GM18526 (cell line): ENCODE measurements around the gene CIAPIN1.

ENCODE experiments used
- POLR2A ChIP-seq: IDR thresholded peaks from 3 replicates; pipeline ENCODE4 v1.6.1; 2011; ENCODE audit not compliant: insufficient read length; ENCODE audit errors: extremely low read depth

Gene CIAPIN1

DNA sequence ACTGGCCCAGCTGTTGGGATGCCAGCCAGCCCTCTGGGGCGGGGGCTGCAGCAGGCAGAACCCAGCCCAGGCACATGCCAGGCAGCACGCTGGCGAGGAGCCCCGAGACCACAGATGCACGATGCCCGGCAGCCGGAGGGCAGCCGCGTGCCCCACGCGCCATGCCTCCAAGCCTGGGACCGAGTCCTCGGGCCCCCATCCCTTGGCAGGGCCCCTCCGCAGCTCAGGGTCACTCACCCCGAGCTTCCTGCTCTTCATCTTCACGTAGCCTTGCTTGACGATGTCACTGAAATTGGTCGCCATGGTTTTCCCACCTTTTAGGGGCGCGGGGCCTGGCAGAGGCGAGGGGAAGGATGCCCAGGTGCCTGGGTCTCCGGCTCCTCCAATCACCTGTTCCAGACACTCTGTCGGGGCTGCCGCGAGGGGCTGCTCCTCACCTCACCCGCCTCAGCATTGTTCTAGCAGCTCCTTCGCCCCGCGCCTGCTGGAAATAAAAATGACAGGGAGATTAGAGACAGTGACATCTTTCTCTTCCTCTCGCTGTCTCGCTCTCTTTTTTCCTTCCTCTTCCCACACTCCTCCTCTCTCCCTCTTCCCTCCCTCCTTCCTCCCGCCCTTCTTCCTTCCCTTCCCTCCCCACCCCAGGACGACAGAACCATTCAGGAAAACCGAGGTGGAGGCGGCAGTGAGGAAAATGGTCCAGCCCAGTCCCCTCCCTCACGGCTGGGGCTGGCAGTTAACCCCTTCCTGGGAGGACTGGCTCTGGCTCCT, 32.2 kb upstream of the CIAPIN1 start:
- TF ChIP-seq POLR2A: no peak

DNA sequence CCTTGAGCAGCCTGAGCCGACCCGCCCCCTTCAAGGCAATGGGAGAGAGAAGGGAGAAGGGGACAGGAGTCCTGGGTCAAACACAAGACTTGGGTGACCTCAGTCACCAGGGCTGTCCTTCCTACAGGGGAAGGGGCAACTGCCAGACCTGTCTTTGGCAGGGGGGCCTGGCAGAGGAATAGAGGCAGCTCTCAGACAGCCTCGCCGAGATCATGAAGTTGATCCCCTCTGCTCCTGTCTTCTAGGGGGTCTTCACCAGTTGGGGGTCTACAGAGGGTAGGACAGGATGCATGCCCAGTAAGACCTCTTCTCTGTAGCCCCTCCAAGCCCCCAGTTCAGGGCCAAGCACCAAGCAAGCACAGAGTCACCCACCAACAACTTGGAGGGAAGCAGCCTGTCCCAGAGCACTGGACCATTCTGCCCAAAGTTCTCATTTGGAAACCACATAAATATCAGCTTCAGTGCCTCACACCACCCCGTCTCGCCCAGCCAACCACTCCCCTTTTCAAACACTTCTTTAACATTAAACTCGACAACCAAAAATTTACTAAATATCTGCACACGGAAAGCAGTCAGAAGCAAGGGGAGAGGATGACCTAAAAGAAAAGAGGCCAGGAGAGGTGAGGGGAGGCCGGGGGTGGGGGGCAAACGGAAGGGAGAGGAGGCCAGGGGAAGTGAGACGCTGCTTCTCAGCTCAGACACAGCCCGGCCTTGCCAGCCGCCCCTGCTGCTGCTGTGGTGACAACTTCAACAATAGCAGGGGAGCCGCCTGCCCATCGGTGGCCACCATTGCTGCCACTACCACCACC, 31.4 kb upstream of the CIAPIN1 start:
- no peak for TF ChIP-seq POLR2A

- TF ChIP-seq POLR2A: no peak
Observed at GRCh38 chr16:57477531-57478202, 30.5 kb upstream of the CIAPIN1 start.

DNA sequence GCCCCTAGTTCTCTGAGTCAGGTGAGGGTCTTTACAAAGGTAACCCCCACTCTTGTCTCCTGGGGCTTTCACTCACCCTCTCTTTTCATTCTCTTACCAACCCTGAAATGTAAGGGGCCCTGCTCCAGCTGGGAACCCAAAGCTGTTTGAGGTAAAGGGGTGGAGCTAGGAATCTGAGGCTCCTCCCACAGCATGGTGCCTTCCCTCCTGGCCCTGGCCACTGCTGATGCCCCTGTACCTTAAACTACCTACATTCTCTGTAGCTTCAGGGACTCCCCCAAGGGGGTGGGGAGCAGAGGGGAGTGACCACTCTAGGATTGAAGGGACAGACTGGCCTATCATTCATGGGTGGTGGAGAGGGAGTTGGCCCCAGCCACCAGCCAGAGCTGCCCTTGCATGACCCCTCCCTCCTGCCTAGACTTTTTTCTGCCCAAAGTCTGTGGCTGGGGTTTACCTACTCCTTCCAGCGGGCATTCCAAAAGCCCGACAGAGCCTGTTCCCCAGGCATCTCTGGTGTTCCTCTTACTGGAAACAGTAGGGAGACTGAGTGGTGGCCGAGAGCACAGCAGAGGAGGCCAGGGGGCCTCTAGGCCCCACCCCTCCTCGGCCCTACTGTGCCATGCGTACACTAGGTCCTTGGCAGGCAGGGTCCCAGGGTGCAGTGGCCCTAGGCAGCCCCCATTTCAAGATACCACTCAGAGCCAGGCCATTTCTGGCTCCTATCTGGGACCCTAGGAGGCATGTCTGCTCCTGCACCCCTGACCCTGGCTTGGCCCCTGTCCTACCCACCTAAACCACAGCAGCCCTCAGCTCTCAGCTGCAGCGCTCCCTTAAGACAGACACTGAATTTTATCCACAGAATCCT, 29.6 kb upstream of the CIAPIN1 start:
- TF ChIP-seq POLR2A: no peak

- no peak for TF ChIP-seq POLR2A
Observed at GRCh38 chr16:57475711-57476339, 28.6 kb upstream of the CIAPIN1 start.

GRCh38 chr16:57474671-57475661, 27.8 kb upstream of the CIAPIN1 start:
- TF ChIP-seq POLR2A: no peak

GRCh38 chr16:57473906-57474305, 26.7 kb upstream of the CIAPIN1 start:
- TF ChIP-seq POLR2A: no peak

GRCh38 chr16:57473176-57473840, 26.1 kb upstream of the CIAPIN1 start:
- TF ChIP-seq POLR2A: no peak

DNA sequence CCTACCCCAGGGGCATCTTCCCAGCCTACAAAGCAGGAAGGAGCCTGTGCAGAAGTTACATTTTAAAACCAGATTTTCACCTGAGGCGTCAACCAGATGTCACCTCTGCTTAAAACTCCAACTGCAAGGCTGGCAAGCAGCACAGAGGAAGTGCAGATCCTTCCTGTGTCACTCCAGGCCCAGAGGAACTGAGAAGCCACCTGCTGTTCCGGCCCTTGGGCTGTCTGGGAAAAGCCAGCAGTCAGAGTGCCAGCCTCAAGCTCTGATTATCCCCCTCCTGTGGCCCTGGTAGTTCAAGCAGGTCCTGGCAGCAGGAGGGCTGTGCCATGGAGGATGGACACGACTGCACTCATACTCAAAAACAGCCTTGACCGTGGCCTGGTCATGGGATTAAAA, 25.5 kb upstream of the CIAPIN1 start:
- no peak for TF ChIP-seq POLR2A

DNA sequence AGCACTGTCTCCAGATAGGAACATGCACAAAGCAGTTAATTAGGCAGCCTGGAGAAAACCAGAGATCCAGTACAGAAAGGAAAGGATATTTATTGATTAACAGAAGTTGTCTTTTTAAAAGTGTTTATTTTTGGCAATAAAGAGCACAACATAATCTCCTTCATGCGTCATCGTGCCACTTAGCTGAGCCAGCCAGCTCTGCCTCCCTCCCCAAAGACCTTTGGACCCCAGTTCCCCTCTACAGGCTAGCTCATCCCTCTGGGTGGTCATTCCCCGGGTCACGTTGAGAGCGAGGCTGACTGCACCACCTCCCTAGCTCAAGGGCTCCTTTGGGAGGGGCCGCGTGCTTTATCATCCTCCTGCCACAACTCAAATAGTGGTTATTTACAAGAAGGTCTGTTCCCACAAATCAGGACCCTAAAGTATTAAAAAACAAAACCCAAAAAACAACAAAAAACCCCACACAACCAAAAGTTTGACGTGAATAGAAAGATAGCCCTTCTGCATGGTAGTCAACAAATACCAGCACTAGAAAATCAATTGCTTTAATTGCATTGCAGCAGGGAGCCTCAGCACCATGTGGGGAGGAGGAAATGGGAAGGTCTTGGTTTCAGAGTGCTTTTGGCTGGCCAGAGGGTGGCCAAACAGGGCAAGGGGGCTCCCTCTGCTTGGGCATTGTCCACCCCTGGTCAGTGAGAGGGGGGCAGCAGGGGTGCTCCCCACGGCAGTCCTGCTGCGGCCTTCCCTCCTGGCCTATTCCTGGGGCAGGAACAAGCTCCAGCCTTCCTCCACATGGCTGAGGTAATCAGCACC, 24.9 kb upstream of the CIAPIN1 start:
- TF ChIP-seq POLR2A: no peak

DNA sequence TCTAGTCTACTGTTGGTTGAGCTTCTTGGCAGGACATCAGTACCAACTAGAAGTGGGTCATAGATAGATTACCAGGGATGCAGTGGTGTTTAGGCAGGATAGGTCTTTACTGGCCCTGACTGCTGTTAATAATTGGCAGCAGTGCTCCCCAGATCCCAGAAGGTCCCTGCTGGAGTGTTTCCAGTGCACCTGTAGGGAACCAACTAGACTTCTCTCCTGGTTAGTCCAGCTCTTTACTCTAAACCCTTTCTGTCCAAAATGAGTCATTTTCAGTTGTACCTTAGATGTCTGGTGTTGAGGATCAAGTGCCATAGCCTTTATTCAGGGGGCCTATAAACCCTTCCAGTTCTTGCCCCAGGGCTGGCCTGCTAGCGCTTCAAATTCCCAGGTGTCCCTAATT, 24.0 kb upstream of the CIAPIN1 start:
- no peak for TF ChIP-seq POLR2A

DNA sequence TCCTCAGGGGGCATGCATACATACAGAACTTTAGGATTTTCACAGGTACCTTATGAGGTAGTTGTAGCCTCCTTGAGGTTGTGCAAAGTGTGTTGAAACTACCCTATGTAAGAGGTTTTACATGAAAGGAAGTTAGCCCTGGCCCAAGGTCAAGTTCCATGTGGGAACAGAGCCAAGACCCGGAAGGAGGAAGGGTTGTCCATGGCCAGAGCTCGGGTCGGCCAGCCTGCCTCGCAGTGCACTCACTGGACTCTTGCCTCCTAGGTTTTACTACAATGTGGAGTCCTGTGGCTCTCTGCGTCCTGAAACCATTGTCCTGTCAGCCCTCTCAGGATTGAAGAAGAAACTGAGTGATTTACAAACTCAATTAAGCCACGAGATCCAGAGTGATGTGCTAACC, 23.5 kb upstream of the CIAPIN1 start:
- TF ChIP-seq POLR2A: no peak
